Ectodermal cell (in vitro differentiated cells): ENCODE measurements around the gene EML6.

Source experiments
- H3K27ac ChIP-seq: 2 replicates; pipeline ENCODE4 v1.7.0; 2013; ENCODE audit warnings: mild to moderate bottlenecking, low read depth, low read length; ENCODE audit not compliant: insufficient read depth, poor library complexity, severe bottlenecking
- H3K27me3 ChIP-seq: 2 replicates; pipeline ENCODE4 v1.7.0; 2013; ENCODE audit warnings: mild to moderate bottlenecking, low read length; ENCODE audit not compliant: insufficient read depth, control insufficient read depth, poor library complexity, severe bottlenecking
- H3K36me3 ChIP-seq: one replicate; pipeline ENCODE4 v1.7.0; 2013; ENCODE audit warnings: low read length; ENCODE audit not compliant: control insufficient read depth, insufficient read depth
- H3K4me1 ChIP-seq: one replicate; pipeline ENCODE4 v1.7.0; 2013; ENCODE audit warnings: low read length; ENCODE audit not compliant: control insufficient read depth, insufficient read depth
- H3K4me3 ChIP-seq: 2 replicates; pipeline ENCODE4 v1.7.0; 2013; ENCODE audit warnings: low read depth, low read length, control low read depth; ENCODE audit not compliant: insufficient read depth
- H3K9me3 ChIP-seq: 2 replicates; pipeline ENCODE4 v1.7.0; 2013; ENCODE audit warnings: mild to moderate bottlenecking, low read length, moderate library complexity; ENCODE audit not compliant: control insufficient read depth
- WGBS, 2 experiments: methylation state at CpG; one replicate each; pipeline ENCODE4 v1.1.7; 2013; ENCODE audit warnings: missing lambda C conversion rate in 2 of 2; 5-methylcytosine and 5-hydroxymethylcytosine counted together

EML6 gene

DNA sequence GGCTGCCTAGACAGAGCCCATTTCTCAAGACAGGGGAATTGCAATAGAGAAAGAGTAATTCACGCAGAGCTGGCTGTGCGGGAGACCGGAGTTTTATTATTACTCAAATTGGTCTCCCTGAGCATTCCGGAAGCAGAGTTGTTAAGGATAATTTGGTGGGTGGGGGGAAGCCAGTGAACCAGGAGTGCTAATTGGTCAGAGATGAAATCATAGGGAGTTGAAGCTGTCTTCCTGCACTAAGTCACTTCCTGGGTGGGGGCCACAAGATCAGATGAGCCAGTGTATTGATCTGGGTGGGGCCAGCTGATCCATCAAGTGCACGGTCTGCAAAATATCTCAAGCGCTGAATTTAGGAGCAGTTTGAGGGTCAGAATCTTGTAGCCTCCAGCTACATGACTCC is 242.0 kb downstream of the EML6 start:
- WGBS, 2 experiments: 94% methylated on average over 6 of the region's 6 CpGs
- no peaks in the 10 kb centered on the region for H3K4me1 ChIP-seq
- H3K36me3 ChIP-seq: no peaks in the 10 kb centered on the region
- H3K9me3 ChIP-seq: no peaks in the 10 kb centered on the region
- H3K27ac ChIP-seq: no peak overlapping the region
- H3K4me3 ChIP-seq: no peak overlapping the region
- no peaks in the 10 kb centered on the region for H3K27me3 ChIP-seq

DNA sequence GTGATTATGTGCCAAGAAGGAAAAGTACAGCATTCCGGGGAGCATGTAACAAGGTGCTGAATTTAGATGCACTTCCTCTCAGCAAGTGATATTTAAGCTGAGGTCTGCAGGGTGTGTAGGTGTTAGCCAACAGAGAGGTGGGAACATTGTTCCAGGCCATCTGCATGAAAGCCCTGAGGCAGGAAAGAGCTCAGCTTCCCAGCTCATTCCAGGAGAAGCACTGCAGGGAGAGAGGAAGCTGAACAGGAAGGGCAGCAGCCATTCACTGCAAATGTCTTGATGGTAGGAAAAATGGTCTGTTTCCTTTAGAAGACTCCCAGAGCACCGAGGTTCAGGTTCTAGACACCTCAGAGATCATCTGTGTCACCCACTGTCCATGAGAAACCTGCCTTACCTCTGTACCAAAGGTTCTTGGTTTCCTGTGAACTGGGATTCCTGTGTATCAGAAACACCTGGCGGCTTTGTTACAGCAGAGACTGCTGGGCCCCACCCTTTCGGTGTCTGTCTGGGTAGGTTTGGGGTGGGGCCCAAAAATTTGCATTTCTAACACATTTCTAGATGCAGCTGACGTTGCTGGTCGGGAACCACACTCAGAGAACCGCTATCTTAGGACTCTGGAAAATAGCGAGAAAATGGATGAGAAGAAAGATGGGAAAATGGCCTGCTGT is 242.8 kb downstream of the EML6 start:
- peaks cover 2% of the 10 kb centered on the region for H3K36me3 ChIP-seq
- no peak overlapping the region for H3K4me3 ChIP-seq
- no peaks in the 10 kb centered on the region for H3K9me3 ChIP-seq
- 92 to 93% methylated on average over 8 of the region's 8 CpGs for WGBS, 2 experiments
- no peak overlapping the region for H3K27ac ChIP-seq
- H3K4me1 ChIP-seq: no peaks in the 10 kb centered on the region
- H3K27me3 ChIP-seq: no peaks in the 10 kb centered on the region

DNA sequence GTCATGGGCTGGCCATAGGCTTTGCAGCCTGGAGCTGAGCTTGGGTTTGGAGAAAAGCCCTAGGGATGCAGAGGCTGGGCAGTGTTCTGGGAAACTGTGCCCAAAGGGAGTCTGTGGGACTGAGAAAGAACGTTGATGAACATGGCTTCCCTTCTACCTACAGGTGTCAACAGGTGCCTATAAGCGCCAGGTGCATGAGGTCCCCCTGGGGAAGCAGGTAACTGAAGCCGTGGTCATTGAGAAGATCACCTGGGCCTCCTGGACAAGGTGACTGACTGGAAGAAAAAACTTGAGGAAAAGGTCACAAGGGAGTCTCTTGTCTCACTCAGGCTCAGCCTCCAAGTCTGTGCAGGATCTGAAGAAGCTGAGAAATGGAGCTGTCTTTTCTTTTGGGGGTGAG is 243.4 kb downstream of the EML6 start:
- no peaks in the 10 kb centered on the region for H3K4me1 ChIP-seq
- no peak overlapping the region for H3K4me3 ChIP-seq
- no peak overlapping the region for H3K27ac ChIP-seq
- H3K9me3 ChIP-seq: no peaks in the 10 kb centered on the region
- H3K36me3 ChIP-seq: peaks cover 7% of the 10 kb centered on the region
- no peaks in the 10 kb centered on the region for H3K27me3 ChIP-seq
- WGBS, 2 experiments: 89 to 94% methylated on average over 3 of the region's 3 CpGs

DNA sequence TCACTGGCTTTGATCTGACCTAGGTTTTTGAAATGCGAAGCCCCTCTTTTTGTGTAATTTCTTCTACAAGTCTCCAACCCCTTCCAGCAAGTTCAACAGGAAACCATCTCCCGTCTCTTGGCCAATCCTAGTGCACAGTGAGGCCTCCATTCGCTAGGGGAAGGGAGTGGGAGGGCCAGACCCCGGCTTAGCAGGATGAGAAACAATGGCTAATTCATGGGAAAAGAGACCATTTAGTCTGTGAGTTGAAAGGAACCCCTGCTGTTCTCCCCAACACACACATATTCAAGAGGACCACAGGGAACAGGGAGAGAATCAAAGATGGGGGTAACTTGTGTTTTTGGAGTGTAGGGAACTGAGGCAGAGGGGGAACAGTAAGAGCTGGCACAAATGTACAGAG is 243.8 kb downstream of the EML6 start:
- no peak overlapping the region for H3K27ac ChIP-seq
- H3K36me3 ChIP-seq: peaks cover 7% of the 10 kb centered on the region
- no peaks in the 10 kb centered on the region for H3K4me1 ChIP-seq
- H3K9me3 ChIP-seq: no peaks in the 10 kb centered on the region
- H3K4me3 ChIP-seq: no peak overlapping the region
- no peaks in the 10 kb centered on the region for H3K27me3 ChIP-seq
- WGBS, 2 experiments: 25 to 29% methylated on average over 4 of the region's 4 CpGs

DNA sequence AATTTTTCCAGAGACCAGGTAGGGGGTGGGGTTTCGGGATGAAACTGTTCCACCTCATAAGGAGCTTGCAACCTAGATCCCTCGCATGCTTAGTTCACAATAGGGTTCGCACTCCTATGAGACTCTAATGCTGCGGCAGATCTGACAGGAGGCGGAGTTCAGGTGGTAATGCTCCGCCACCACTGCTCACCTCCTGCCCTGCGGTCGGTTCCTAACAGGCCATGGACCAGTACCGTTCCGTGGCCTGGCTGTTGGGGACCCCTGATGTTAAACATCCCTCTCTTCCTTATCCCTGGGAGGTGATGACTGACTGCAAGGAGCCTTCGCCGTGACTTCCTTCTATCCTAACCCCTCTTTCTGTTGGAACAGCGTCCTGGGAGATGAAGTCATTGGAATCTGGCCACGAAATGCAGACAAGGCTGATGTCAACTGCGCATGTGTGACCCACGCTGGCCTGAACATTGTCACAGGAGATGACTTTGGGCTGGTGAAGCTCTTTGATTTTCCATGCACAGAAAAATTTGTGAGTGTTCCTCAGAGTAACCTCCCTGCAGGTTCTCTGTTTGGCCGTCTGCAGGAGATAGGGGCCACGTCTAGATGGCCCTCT is 244.4 kb downstream of the EML6 start:
- Histone ChIP-seq H3K27ac (no peak overlapping the region), H3K36me3 (peaks cover 7% of the 10 kb centered on the region), H3K4me3 (no peak overlapping the region), H3K9me3 (no peaks in the 10 kb centered on the region), H3K4me1 (no peaks in the 10 kb centered on the region), H3K27me3 (no peaks in the 10 kb centered on the region)
- WGBS, 2 experiments: 92 to 93% methylated on average over 18 of the region's 18 CpGs

DNA sequence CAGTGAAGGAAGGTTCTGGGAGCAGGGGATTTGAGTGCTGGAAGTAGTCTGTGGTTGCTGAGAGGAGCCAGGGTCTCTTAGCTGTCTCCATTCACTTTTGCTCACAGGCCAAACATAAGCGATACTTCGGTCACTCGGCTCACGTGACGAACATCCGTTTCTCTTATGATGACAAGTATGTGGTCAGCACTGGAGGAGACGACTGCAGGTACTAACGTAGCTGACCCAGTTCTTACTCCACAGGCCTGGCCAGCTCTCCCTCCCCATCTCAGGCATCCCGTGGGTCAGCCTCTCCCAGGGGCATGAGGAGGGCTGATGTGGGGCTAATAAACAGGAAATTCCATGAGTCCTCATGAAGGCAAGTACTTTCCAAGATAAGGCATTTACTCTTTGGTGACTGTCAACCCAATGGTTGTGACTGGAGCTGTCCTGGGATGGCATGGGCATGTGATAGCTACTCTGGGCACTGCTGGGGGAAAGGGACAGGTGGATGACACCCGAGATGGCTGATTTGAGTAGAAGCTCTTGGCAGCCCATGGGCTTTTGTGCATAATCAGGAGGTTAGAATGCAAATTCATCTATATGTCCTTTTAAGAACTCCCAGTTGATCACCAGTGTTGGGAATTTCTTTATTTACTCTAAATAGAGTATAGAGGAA is 245.2 kb downstream of the EML6 start:
- WGBS, 2 experiments: 95 to 96% methylated on average over 10 of the region's 10 CpGs
- Histone ChIP-seq H3K27ac (no peak overlapping the region), H3K27me3 (no peaks in the 10 kb centered on the region), H3K4me1 (no peaks in the 10 kb centered on the region), H3K4me3 (no peak overlapping the region), H3K36me3 (peaks cover 7% of the 10 kb centered on the region), H3K9me3 (no peaks in the 10 kb centered on the region)

DNA sequence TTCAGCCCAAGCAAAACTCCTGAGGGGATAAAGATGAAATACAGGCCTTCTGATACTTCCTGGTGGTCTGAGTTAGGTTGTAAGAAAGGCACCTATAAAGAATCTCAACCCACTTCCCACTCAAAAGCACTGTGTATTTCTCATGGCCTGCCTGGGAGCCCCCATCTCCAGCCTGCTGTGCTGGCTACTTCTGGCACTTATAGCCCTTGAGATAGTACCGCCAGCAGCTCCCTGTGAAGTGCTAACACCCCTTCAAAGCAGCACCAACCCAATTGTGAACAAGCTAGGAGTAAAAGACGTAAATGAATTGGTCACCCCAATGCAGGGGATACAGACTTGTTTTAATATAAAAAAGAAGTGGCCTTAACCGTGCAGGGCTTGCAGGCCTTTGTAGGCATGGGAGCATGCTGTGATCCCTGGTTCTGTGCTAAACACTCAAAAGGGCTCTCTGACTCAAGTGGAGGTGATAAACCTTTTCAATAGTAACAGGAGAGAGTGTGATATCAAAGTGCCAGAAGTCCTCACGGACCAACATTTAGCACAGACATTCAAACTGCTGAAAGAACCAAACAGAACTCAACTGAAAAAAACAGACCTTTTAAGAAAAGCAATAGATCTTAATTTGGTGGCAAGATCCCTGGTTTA is 246.0 kb downstream of the EML6 start:
- Histone ChIP-seq H3K36me3 (peaks cover 7% of the 10 kb centered on the region), H3K4me1 (no peaks in the 10 kb centered on the region), H3K9me3 (no peaks in the 10 kb centered on the region), H3K27me3 (no peaks in the 10 kb centered on the region), H3K4me3 (no peak overlapping the region), H3K27ac (no peak overlapping the region)
- WGBS, 2 experiments: 83 to 90% methylated on average over 3 to 4 of the region's 4 CpGs

DNA sequence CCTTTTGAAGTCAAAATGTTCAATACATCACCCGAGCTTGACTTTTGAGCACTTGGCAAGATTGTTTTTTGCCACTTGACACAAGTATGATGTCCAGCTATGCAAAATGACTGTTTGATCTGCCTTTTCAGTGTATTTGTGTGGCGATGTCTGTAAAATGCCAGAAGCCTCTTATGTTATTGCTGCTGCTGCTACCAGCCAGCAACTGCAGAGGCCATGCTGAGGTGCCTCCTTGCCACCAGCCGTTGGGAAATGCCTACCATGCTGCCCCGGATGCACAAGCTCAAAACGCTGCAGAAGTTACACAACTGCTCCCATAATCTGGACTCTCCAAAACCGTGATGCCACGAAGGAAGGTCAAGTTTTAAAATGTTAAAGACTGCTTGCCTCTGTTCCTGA is 246.5 kb downstream of the EML6 start:
- Histone ChIP-seq H3K4me3 (no peak overlapping the region), H3K27ac (no peak overlapping the region), H3K36me3 (peaks cover 7% of the 10 kb centered on the region), H3K27me3 (no peaks in the 10 kb centered on the region), H3K4me1 (no peaks in the 10 kb centered on the region), H3K9me3 (no peaks in the 10 kb centered on the region)
- 92 to 95% methylated on average over 7 of the region's 7 CpGs for WGBS, 2 experiments

DNA sequence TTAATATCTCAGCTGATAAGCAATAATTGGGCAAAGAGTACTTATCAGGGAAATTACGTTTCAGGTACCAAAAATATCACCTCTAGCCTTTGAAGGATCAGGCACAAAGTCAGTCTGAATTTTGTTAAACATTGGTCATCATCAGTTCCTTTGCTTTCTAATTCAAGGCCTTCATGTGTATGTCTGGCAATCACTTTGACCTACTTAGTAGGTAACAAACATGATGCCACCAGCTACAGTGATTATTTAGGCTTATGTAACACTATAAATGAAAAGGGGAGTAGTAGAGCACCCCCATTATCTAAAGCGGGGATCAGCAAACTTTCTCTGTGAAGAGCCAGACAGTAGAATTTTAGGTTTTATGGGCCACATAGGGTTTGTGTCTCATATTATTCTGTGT is 251.7 kb downstream of the EML6 start:
- WGBS, 2 experiments: 83 to 98% methylated on average over 2 of the region's 2 CpGs
- no peak overlapping the region for H3K27ac ChIP-seq
- no peaks in the 10 kb centered on the region for H3K4me1 ChIP-seq
- H3K27me3 ChIP-seq: no peaks in the 10 kb centered on the region
- peaks cover 11% of the 10 kb centered on the region for H3K36me3 ChIP-seq
- no peaks in the 10 kb centered on the region for H3K9me3 ChIP-seq
- H3K4me3 ChIP-seq: no peak overlapping the region
